HG02870 (cell line): Measurements from ENCODE around the gene MAB21L3.

Experiments
- ATAC-seq: cut with Tn5 transposase; IDR thresholded peaks from one replicate; pipeline ENCODE4 v1.9.1; 2021; ENCODE audit warnings: mild to moderate bottlenecking, moderate library complexity; ENCODE audit not compliant: unreplicated experiment

The MAB21L3 gene

DNA sequence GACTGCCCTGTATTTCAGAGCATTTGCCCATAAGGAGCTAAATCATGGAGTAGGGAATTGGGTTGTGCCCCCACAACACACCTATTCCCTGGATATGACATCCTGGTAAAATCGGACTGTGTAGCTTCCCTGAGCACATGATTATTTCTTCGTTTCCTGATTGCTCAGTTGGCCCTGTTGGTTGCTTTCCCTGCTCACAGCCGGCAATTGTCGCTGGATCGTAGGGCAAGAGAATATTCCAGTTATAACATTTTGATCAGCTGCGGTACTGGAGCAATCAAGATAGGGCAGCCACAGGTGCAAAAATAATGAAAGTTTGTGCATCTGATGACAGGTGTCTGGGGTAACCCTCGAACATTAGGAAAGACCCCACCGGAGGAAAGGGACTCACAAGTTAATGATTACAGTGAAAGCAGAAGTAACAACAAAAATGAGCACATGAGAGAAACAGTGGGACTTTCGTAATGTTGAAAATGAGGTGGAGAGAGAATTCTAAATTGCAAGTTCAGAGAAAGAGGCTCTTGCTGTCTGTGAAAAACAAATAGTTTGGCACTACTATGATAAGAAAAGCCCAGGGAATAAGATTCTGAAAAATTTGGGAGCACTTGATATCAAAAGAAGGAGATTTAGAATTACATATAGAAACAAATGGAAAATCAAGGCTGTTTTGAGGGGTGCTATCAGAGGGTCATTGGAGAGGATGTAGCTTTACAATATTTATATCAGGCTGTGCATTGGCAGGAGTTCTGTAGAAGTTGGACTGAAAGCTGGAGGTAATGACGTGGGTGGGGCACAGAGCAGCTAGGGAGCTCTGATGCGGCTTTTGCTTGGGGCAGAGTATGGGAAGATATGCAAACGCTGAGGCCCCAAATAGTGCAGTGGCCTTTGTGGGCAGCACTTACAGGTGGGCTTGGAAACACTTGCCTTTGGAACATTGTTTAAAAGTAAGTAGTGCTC lies at the start of gene MAB21L3:
Gene MAB21L3, plus strand, starts transcription at position 833 of the 957 bp plus-strand sequence. CDS start 1,217 bp downstream, outside the sequence.
- peak; percentile 67 for ATAC-seq

DNA sequence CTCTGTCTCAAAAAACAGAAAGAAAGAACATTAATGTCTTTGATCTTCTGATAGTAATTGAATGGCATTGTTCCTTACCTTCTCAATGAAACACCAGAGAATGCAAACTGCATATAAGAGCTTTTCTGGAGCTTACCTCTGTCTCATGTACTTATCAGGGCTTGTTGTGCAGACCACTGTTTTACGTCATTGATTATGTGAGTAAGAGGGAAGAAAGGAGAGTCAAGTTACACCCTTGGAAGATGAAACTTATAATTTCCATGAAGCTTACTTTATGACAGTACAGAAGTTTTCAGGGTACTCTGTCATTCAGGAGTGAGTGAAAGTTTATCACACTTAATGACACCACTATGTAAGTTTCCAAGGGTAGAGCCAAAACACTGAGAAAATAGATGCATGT lies 49.0 kb upstream of the MAB21L3 start:
- ATAC-seq: no peak

DNA sequence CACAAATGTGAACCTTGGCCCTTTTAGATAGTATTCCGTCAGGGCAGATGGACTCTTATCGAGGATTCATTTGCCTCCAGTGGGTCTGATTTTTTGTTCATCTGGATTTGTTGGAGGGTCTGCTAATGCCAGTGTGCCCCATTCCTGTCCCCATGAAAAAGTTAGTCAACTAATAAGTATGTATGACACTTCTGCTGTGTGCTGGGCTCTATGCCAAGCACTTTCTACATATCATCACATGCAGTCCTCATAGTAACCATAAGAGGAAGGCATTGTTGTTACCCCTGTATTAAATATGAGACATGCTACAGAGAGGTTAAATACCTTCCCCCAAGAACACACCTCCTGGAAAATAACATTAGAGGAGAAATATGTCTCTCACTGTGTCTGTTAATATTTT lies 46.6 kb upstream of the MAB21L3 start:
- ATAC-seq: no peak

DNA sequence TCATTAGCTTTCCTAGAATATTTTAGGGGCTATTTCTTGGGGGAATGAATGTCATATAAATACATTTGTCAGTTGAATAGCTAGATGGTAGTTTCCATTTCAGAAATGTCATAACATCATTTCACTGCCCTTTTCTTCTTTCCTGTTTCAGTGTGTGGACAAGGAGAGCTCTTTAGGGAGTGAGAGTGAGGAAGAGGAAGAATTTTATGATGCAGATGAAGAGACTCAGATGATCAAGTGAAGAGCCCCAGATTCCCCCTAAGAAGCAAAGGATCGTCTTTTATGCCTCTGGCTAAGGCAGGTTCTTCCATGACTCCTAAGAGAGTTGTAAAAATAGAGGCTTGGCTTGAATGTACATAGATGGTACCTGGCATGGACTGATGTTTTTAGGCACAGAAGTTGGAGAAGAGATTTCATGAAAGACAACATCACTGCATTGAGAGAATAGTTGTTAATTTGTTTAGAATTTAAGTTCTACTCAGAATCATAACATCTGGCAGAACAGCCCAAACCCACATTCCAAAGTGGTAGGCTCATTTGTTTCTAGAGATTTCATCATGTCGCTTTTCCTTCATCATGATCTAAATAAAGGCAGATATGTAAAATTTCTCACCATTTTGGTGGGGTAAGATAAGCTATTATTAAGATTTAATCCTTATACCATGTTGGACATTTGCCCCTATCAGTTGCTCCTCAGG lies 44.2 kb upstream of the MAB21L3 start:
- no peak for ATAC-seq

DNA sequence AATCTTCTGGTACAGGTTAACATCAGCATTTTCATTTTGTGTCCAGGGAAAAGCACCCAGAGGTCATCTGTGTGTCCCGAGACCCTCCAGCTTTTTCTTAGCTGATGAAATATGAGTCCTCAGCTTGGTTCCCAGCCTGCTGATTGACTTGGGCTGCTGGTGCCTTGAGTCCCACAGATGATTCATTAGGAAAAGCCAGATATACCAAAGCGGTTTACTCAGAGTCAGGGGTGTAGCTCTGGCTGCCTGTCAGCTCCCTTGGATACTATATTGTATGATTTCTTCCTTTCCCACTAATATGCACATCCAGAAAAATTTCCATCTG lies 43.7 kb upstream of the MAB21L3 start:
- no peak for ATAC-seq

DNA sequence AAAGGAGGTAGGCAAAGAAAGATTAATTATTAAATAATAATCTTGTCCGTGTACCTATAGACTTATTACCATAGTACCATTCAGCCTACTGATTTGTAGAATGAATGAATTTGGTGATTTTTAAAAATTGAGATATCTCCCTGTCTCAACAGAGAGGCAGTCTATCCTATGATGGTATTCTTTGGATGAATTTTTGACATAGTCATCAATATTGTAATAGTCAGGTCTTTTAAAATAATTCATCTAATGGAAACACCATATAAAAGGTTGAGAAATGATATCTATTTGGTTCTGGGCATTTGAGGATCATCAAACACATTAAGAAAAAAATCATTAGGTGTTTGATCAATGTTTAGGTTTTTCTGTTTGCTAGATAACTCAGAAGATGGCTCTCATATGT lies 35.6 kb upstream of the MAB21L3 start:
- no peak for ATAC-seq

DNA sequence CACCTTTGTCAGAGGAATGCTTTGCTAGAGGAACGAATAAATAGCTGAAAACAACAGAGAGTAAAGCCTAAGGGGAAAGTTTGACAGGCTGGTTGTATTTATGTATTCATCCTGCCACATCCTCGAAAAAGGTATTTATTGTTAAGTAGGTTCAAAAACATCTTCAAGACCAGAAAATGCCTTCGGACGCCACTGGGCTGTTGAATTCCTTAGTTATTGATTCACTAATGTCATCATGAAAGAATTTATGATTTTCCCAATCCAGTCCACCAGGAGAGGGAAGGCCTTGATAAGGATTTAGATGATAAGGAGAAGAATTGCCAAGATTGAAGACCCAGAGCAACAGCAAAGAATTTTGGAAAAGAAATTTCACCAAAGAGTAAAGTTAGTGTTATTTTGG lies 35.2 kb upstream of the MAB21L3 start:
- ATAC-seq: no peak

DNA sequence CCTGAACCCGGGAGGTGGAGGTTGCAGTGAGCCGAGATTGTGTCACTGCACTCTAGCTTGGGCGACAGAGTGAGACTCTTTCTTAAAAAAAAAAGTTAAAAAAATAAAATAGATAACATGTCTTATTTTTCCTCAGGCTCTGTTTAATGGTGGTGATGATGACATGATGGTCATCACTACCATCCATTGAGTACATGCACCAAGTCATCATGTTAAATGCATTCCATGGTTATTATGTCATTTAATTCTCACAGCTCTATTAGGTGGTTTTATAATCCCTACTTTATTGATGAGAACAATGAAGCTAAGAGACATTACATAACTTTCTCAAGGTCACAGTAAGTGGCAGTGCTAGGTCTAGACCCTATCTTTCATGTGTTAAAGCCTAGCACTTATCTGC lies 34.4 kb upstream of the MAB21L3 start:
- no peak for ATAC-seq

DNA sequence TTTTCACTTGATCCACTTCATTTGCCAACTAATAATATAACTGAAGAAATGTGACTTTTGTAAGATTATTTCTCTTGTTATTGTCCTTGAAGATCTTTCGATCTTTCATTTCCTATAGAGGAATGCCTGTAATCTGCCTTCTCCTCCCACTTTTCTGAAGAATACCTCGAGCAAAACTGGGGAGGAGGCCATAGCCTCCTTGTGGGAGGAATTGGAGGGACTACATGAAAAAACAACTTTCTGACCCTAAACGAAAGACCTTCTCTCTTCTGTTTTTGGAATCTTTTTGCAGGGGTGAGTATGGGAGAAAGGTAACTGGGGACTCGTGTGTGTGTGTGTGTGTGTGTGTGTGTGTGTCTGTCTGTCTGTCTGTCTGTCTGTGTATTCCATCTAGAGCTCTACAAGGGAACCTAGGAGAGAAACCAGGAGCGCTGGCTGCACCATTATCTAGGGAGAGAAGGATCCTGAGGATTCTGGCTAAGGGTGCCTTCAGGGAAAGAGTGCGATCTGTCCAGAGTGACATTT lies 32.4 kb upstream of the MAB21L3 start:
- ATAC-seq: no peak

DNA sequence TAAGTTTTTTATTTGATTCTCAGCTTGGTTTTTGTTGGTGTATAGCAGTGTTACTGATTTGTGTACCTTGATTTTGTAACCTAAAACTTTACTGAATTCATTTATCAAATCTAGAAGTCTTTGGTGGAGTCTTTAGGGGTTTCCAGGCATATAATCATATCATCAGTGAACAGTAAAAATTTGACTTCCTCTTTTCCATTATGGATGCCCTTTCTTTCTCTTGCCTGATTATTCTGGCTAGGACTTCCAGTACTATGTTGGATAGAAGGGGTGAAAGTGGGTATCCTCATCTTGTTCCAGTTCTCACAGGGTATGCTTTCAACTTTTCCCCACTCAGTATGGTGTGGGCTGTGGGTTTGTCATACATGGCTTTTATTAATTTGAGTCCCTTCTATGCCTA lies 23.6 kb upstream of the MAB21L3 start:
- ATAC-seq: no peak

DNA sequence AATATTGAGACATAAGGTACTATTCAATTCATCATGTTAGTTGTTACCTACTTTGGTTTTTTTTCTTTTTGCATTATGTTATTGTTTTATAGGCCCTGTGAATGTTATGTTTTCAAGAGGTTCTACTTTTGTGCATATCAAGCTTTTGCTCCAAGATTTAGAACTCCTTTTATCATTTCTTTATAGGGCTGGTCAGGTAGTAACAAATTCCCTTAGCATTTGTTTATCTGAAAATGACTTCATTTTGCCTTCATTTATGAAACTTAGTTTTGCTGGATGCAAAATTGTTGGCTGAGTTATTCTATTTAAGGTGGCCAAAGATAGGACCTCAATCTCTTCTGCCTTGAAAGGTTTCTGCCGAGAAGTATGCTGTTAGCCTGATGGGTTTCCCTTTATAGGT lies 21.3 kb upstream of the MAB21L3 start:
- ATAC-seq: no peak

DNA sequence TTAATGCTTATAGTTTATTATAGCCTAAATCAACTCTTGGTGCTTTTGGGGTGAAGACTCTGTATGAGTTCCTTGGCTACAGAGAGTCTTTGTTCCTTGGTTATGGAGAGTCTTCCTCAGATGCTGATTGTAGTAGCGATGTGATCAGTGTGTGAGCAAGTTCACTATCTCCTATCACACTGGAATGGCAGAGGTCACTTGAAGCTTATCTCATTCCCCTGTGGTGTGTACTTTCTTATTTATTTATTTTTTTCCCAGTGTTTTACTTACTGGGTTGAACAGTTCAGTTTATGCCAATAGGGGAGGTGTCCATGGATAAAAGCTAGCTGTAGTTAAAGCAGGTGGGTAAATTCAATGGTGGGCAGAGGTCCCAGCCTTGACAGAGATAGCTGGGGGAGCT lies 20.1 kb upstream of the MAB21L3 start:
- ATAC-seq: no peak

DNA sequence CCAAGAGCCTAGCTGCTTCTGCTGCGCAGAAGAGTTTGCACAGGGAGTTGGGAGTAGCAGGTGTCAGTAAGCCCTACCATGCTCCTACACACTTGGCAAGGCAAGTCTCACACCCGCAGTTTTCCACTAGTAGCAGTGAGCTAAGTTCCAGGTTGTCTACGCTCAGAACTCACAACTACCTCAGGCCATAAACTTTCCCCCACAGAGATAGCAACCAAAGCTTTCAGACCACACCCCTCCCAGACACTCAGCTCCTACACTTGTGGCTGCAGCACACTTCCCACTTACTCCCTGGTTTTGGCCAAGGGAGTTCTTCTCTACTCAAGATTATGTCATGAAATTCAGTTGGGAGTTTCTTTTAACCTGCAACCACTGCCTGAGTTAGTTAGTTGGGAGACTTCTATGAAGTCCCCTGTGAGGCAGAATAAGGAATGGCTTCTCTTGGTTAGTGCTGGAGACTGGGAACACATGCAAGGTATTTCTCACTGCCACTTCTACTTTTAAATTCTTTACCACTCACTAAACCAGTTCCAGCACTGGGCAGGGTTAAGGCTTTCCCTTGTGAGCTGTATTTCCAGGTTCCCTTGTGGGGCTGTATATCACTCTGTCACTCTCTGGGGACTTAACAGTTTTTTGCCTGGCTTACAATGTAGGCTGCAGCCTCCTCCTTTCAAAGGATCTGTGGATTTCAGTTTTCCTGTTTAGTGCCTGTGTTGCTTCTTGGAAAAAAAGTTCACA lies 18.3 kb upstream of the MAB21L3 start:
- ATAC-seq: no peak

DNA sequence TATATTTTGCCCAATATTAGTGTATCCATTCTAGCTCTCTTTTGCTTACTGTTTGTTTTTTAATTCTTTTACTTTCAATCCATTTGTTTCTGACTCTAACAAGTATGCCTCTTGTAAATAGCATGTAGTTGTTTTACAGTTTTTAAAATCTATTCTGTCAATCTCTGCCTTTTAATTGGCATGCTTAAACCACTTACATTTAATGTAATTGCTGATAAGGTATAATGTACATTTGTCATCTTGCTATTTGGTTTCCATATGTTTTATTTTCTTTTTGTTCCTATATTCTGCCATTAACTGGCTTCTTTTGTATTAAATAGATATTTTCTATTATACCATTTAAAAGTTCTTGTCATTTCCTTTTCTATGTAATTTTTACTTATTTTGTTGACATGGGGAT lies 16.2 kb upstream of the MAB21L3 start:
- ATAC-seq: no peak

DNA sequence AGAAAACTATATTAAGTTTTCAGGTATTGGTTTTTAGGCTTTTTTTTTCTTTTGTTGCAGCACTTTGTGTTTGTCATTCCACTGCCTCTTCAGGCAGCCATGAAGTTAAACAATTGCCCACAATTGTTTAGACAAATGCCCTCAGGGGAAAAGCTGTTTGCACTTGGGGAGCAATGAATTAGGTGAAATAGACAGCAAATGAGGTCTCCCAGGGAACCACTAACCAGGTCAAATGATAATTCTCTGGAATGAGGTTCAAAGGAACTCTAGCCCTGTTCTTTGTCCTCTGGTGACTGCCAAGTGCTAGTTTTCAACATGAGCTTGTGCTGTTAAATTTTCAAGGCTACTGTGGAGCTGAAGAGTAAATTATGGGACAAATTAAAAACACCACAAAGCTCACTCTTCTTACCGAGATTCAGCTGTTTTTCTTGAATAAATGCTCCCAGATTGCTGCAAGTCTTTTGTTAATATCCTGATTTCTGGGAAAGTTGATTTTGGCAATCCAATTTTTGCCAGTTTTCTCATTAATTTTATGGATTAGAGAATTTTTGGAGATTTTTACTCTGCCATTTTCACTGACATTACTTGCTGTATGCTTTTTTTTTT lies 15.1 kb upstream of the MAB21L3 start:
- ATAC-seq: no peak

DNA sequence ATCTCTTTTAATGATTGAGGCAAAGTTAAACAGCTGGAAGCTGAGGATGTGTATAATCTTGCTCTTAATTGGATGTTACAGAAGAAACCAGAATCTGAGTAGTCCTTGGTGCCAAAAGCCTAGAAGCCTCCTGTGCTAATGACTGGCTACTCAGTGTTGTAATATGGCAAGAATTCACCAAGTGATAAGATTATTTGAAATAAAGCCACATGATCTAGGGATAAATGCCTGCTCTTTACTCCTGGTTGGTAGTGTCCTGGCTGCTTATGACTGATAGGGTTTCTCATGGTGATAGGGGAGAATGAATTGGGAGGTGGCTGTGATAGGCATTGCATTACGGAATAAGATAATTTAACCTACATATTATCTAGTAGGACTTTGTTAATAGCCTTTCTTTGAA lies 13.6 kb upstream of the MAB21L3 start:
- no peak for ATAC-seq

DNA sequence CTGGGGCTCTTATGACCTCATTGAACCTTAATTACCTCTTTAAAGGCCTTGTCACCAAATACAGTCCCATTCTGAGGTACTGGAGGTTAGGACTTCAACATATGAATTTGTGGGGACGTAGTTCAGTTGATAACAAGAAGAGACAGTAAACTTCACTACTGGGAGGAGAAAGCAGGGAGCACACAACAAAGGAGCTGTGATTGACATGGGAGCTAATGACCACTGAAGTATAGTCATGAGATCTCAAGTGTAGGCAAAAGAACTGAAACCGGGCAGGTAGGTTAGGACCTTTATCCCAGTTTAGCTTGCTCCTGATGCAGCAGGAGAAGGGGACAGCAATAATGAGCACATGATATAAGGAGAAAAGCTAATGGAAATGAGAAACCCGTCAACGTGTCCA lies 11.8 kb upstream of the MAB21L3 start:
- no peak for ATAC-seq

DNA sequence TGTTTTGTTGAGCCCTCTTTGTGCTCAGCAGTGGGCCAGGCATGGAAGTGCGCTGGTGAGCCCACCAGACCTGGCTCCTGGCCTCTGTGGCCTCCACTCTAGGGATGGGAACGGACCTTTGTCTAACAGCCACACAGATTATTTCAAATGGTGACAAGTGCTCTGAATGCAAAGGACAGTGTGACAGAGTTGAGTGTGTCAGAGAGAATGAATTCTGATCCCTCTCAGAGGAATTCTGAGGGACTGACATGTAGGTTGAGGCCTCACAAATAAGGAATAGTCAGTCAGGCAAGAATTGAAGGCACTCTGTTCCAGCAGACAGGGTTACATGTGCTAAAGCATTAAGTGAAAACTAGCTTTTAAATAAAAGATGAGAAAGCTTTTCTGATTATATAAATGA lies 11.3 kb upstream of the MAB21L3 start:
- no peak for ATAC-seq

DNA sequence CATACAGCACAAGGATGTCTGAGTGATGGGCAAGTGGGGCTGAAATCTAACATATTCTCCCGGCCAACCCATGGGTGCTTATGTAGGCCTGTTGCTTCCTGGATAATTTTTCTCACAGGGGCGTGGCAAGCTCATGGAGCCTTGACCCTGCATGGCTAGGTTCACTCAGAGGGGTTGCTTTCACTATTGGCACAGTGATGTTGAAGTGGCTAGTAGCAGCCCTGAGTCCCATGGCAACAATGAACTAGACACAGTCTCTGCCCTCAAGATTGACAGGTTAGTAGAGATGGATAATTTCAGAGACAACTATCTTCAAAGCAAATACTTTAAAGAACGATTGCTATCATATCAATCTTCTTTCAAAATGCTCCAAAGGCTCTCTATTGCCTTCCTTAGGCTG lies 6.5 kb upstream of the MAB21L3 start:
- ATAC-seq: no peak

DNA sequence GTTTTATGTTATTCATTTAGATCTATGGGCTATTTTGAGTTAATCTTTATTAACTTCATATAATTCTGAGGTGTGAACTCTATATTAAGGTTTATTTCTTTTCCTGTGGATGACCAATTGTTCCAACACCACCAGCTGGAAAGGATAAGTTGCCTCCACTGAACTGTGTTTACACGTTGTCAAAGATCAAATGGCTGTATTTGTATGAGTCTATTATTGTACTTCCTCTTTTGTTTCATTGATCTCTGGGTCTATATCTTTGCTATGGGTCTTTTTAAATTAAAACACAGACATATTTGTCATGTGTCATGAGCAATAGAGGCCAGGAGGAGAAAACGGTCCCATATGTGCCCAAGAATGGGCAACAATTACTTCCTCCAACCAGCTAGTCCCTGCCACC lies 5.2 kb upstream of the MAB21L3 start:
- ATAC-seq: no peak

DNA sequence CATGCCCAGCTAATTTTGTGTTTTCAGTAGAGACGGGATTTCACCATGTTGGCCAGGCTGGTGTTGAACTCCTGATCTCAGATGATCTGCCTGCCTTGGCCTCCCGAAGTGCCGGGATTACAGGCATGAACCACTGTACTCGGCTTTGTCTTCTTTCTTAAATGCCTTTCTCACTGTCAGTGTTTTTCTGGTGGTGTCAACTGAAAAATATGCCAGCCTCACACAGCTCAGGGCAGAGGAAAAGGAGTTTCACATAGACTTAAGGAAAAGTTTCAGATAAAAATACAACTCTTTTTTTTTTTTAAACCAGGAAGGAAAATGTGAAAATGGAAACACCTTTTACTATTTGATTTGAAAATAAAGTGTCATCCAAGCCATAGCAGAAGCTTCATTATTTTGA lies 4.6 kb upstream of the MAB21L3 start:
- no peak for ATAC-seq
